Caco-2 (cell line): Measurements from ENCODE around the gene BLTP3B. TPM values are rescaled to one million over a fixed set of nuclear protein-coding genes. Genes with fewer than 3 reads are reported as not detected.

Experiments
- BruUV-seq: library from RNA; stranded (reverse); fragments of 400-500 nt; replicated peaks from 2 replicates; lab custom pipeline; 2021; lab: Mats Ljungman, UMichigan
- CTCF ChIA-PET: fragments of 300-600 bp; sonication (Branson Sonifier 250); formaldehyde crosslinking; loops from one replicate; lab custom pipeline; 2022; ENCODE audit warnings: antibody characterized with exemption; lab: Charles Lee
- POLR2A ChIA-PET: fragments of 300-600 bp; sonication (Branson Sonifier 250); formaldehyde crosslinking; loops from one replicate; lab custom pipeline; 2022; ENCODE audit warnings: antibody characterized with exemption; lab: Charles Lee
- DNase-seq, 2 experiments: peaks; one replicate each; pipeline versions ENCODE4 v3.0.0 to v3.0.0-alpha.2; 2020 to 2022
- H3K27me3 ChIP-seq: replicated peaks from 2 replicates; pipeline ENCODE4 v1.6.0; 2011; ENCODE audit warnings: low read length; ENCODE audit not compliant: control insufficient read depth, insufficient read depth
- H3K36me3 ChIP-seq: 2 replicates; pipeline ENCODE4 v1.5.1; 2011; ENCODE audit warnings: low read length; ENCODE audit not compliant: control insufficient read depth, insufficient read depth
- H3K4me1 ChIP-seq: fragments of 250-450 bp; sonication (Bioruptor Pico); 2 replicates; pipeline ENCODE4 v1.5.1; 2020; ENCODE audit warnings: mild to moderate bottlenecking
- H3K4me3 ChIP-seq: 2 replicates; pipeline ENCODE4 v1.5.1; 2011; ENCODE audit warnings: low read depth, mild to moderate bottlenecking, control low read depth, low read length
- H3K9me3 ChIP-seq: fragments of 250-450 bp; sonication (Bioruptor Pico); 2 replicates; pipeline ENCODE4 v1.5.1; 2020; ENCODE audit warnings: mild to moderate bottlenecking, moderate library complexity
- H3K27ac Mint-ChIP-seq: one replicate; pipeline ENCODE4 v1.8.0; 2022; ENCODE audit warnings: mixed read lengths; ENCODE audit not compliant: unreplicated experiment
- H3K27me3 Mint-ChIP-seq: one replicate; pipeline ENCODE4 v1.8.0; 2022; ENCODE audit warnings: mixed read lengths; ENCODE audit not compliant: insufficient read depth, unreplicated experiment
- H3K36me3 Mint-ChIP-seq: one replicate; pipeline ENCODE4 v1.8.0; 2022; ENCODE audit warnings: mild to moderate bottlenecking, mixed read lengths; ENCODE audit not compliant: insufficient read depth, unreplicated experiment
- H3K4me1 Mint-ChIP-seq: one replicate; pipeline ENCODE4 v1.8.0; 2022; ENCODE audit warnings: low read depth, mixed read lengths; ENCODE audit not compliant: unreplicated experiment
- H3K4me3 Mint-ChIP-seq: one replicate; pipeline ENCODE4 v1.8.0; 2022; ENCODE audit warnings: mild to moderate bottlenecking, moderate library complexity, mixed read lengths; ENCODE audit not compliant: unreplicated experiment
- H3K9me3 Mint-ChIP-seq: one replicate; pipeline ENCODE4 v1.8.0; 2022; ENCODE audit warnings: mixed read lengths; ENCODE audit not compliant: unreplicated experiment
- intact Hi-C: fragments of 100-400 bp; cut with micrococcal nuclease; formaldehyde crosslinking; loops from one replicate; pipeline ENCODE4 v1.10.0; 2022; ENCODE audit not compliant: unreplicated experiment
- total RNA-seq: library from RNA; stranded (reverse); gene quantifications from 2 replicates; pipeline ENCODE4 v1.2.3, GENCODE V29; 2022
- TF ChIP-seq, protein P1 (sequence below), 2 experiments: fragments of 200-600 bp in 1 of 2; IDR thresholded peaks; 1 replicate in 1 of 2; 2 replicates in 1 of 2; pipeline versions ENCODE4 v1.5.1 to v1.8.0; 2011 to 2022; ENCODE audit warnings: antibody characterized with exemption in 1 of 2, control low read depth in 1 of 2, inconsistent platforms in 1 of 2, low read depth in 1 of 2, low read length in 1 of 2, mild to moderate bottlenecking in 1 of 2, moderate library complexity in 1 of 2; ENCODE audit not compliant: insufficient read depth in 1 of 2, severe bottlenecking in 1 of 2, unreplicated experiment in 1 of 2

BLTP3B gene
- total RNA-seq, 1 experiment from 2014 or later, result 29.6 TPM

DNA sequence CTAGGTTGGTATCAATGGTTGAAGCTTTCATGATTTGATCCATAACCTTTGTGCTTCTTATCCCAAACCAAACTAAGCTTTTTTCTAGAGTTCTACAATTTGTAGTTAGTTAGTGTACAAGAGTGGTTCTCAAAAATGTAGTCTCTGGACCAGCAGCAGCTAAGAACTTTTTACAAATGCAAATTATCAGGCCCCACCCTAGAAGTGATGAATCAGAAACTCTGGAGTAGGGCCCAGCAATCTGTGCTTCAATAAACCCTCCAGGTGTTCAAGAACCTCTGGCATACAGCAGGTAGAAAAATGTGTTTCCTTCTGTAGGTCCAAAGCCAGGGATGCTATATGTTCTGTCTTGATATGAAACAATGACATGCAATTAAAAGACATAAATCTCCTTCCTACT lies 31.8 kb upstream of the BLTP3B start:
- intact Hi-C loops, result no loop called here
- H3K36me3 Mint-ChIP-seq, result no peaks in the 10 kb centered on the region
- H3K27me3 Mint-ChIP-seq, result no peaks in the 10 kb centered on the region
- H3K9me3 Mint-ChIP-seq, result no peaks in the 10 kb centered on the region
- no peaks in the 10 kb centered on the region for H3K9me3 ChIP-seq
- ChIA-PET POLR2A (no interaction called here), CTCF (no interaction called here)
- BruUV-seq, result no TSS peak
- H3K4me1 Mint-ChIP-seq, result no peaks in the 10 kb centered on the region
- H3K36me3 ChIP-seq, result peaks cover 3% of the 10 kb centered on the region
- DNase-seq, result no peak
- H3K27me3 ChIP-seq, result no peaks in the 10 kb centered on the region
- H3K4me3 ChIP-seq, result no peak overlapping the region
- H3K4me1 ChIP-seq, result no peaks in the 10 kb centered on the region
- no peak overlapping the region for H3K4me3 Mint-ChIP-seq
- TF ChIP-seq, protein P1, sequence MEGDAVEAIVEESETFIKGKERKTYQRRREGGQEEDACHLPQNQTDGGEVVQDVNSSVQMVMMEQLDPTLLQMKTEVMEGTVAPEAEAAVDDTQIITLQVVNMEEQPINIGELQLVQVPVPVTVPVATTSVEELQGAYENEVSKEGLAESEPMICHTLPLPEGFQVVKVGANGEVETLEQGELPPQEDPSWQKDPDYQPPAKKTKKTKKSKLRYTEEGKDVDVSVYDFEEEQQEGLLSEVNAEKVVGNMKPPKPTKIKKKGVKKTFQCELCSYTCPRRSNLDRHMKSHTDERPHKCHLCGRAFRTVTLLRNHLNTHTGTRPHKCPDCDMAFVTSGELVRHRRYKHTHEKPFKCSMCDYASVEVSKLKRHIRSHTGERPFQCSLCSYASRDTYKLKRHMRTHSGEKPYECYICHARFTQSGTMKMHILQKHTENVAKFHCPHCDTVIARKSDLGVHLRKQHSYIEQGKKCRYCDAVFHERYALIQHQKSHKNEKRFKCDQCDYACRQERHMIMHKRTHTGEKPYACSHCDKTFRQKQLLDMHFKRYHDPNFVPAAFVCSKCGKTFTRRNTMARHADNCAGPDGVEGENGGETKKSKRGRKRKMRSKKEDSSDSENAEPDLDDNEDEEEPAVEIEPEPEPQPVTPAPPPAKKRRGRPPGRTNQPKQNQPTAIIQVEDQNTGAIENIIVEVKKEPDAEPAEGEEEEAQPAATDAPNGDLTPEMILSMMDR (IDR thresholded peaks at IDR 0.05; ENCODE audit: insufficient read depth in 1 of 2, low read depth in 1 of 2, low read length in 1 of 2, severe bottlenecking in 1 of 2, unreplicated experiment in 1 of 2), result no peak
- no peak overlapping the region for H3K27ac Mint-ChIP-seq

- Mint-ChIP-seq H3K36me3 (no peaks in the 10 kb centered on the region), H3K9me3 (no peaks in the 10 kb centered on the region), H3K4me3 (no peak overlapping the region), H3K27me3 (no peaks in the 10 kb centered on the region), H3K27ac (no peak overlapping the region), H3K4me1 (no peaks in the 10 kb centered on the region)
- Histone ChIP-seq H3K36me3 (peaks cover 3% of the 10 kb centered on the region), H3K4me1 (no peaks in the 10 kb centered on the region), H3K9me3 (no peaks in the 10 kb centered on the region), H3K4me3 (no peak overlapping the region), H3K27me3 (no peaks in the 10 kb centered on the region)
- TF ChIP-seq, protein P1 (IDR thresholded peaks at IDR 0.05; ENCODE audit: insufficient read depth in 1 of 2, low read depth in 1 of 2, low read length in 1 of 2, severe bottlenecking in 1 of 2, unreplicated experiment in 1 of 2), result no peak
- CTCF ChIA-PET, result no interaction called here
- no peak for DNase-seq
- intact Hi-C loops, result no loop called here
- BruUV-seq, result no TSS peak
- POLR2A ChIA-PET, result no interaction called here
These were observed 30.4 kb upstream of the BLTP3B start for GRCh38 chr12:100173111-100173510.

- H3K9me3 Mint-ChIP-seq, result no peaks in the 10 kb centered on the region
- no peak overlapping the region for H3K4me3 ChIP-seq
- H3K4me3 Mint-ChIP-seq, result no peak overlapping the region
- intact Hi-C loops, result no loop called here
- DNase-seq, result no peak
- H3K27me3 ChIP-seq, result no peaks in the 10 kb centered on the region
- no TSS peak for BruUV-seq
- H3K27me3 Mint-ChIP-seq, result no peaks in the 10 kb centered on the region
- no peak overlapping the region for H3K27ac Mint-ChIP-seq
- H3K36me3 Mint-ChIP-seq, result no peaks in the 10 kb centered on the region
- ChIA-PET CTCF (no interaction called here), POLR2A (no interaction called here)
- H3K4me1 ChIP-seq, result no peaks in the 10 kb centered on the region
- TF ChIP-seq, protein P1 (IDR thresholded peaks at IDR 0.05; ENCODE audit: insufficient read depth in 1 of 2, low read depth in 1 of 2, low read length in 1 of 2, severe bottlenecking in 1 of 2, unreplicated experiment in 1 of 2), result no peak
- H3K36me3 ChIP-seq, result peaks cover 3% of the 10 kb centered on the region
- H3K4me1 Mint-ChIP-seq, result no peaks in the 10 kb centered on the region
- H3K9me3 ChIP-seq, result no peaks in the 10 kb centered on the region
These were observed 28.6 kb upstream of the BLTP3B start for GRCh38 chr12:100171248-100171647.
